ENCODE measurements around the gene CAPZB. TPM values are rescaled to one million over a fixed set of nuclear protein-coding genes. Genes with fewer than 3 reads are reported as not detected.

Gene CAPZB
- total RNA-seq, 4 donors from 2014 or later: 84.2 to 119 (median 102) TPM

GRCh38 chr1:19427087-19427781 is 58.1 kb downstream of the CAPZB start:
- no peak for TF ChIP-seq CTCF (IDR thresholded peaks at IDR 0.05; ENCODE audit: low read depth)

- no peak for TF ChIP-seq CTCF (IDR thresholded peaks at IDR 0.05; ENCODE audit: low read depth)
Measured at GRCh38 chr1:19426294-19427086, 58.8 kb downstream of the CAPZB start.

- no peak for TF ChIP-seq CTCF (IDR thresholded peaks at IDR 0.05; ENCODE audit: low read depth)
Measured at GRCh38 chr1:19425646-19426239, 59.6 kb downstream of the CAPZB start.

- no peak for TF ChIP-seq CTCF (IDR thresholded peaks at IDR 0.05; ENCODE audit: low read depth)
Measured at GRCh38 chr1:19424651-19425570, 60.4 kb downstream of the CAPZB start.

GRCh38 chr1:19423130-19423529 is 62.2 kb downstream of the CAPZB start:
- TF ChIP-seq CTCF (IDR thresholded peaks at IDR 0.05; ENCODE audit: low read depth): no peak

GRCh38 chr1:19421365-19421764 is 64.0 kb downstream of the CAPZB start:
- no peak for TF ChIP-seq CTCF (IDR thresholded peaks at IDR 0.05; ENCODE audit: low read depth)

Measured in subcutaneous adipose tissue (tissue), 4 donors.